ENCODE measurements around the gene RRM2.
"Not testable (repeated sequence)": the region's sequence is repeated elsewhere in the genome, so short reads cannot be mapped to it uniquely, and the experiment has no call there.

Gene RRM2

GRCh38 chr2:10085668-10086059, 36.9 kb upstream of the RRM2 start:
- DNase-seq: no peak
- H3K4me1 Mint-ChIP-seq: peaks cover 30% of the 10 kb centered on the region
- TF ChIP-seq CTCF (IDR thresholded peaks at IDR 0.05): no peak
- H3K27ac Mint-ChIP-seq: no peak overlapping the region
- no peaks in the 10 kb centered on the region for H3K9me3 Mint-ChIP-seq
- no peak overlapping the region for H3K4me3 Mint-ChIP-seq
- H3K36me3 Mint-ChIP-seq (ENCODE audit: low read depth): no peaks in the 10 kb centered on the region
- peaks cover 55% of the 10 kb centered on the region for H3K27me3 Mint-ChIP-seq (ENCODE audit: low read depth, poor library complexity)

DNA sequence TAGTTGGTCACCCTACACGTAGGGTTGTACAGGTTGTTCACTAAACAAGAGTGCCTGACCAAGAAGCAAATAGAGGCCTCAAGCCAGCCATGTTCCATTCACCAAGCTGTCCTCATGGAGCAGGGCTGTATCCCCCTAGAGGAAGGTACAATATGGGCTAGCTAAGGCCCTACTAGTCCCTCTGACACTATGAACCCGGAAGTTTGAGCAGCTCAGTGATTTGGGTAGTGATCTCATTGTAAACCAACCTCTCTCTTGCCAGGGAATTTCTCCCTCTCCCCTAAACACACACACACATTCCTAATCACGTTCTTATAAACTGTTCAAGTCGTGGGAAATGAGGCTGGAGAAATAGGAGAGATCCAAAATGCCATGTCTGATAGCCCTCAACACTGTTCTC, 35.6 kb upstream of the RRM2 start:
- Mint-ChIP-seq H3K9me3 (peaks cover 4% of the 10 kb centered on the region), H3K27me3 (ENCODE audit: low read depth, poor library complexity) (peaks cover 42% of the 10 kb centered on the region), H3K4me1 (peaks cover 24% of the 10 kb centered on the region), H3K4me3 (no peak overlapping the region), H3K36me3 (ENCODE audit: low read depth) (no peaks in the 10 kb centered on the region), H3K27ac (no peak overlapping the region)
- DNase-seq: no peak
- TF ChIP-seq CTCF (IDR thresholded peaks at IDR 0.05): no peak

GRCh38 chr2:10087360-10087759, 35.2 kb upstream of the RRM2 start:
- Mint-ChIP-seq H3K9me3 (peaks cover 8% of the 10 kb centered on the region), H3K36me3 (ENCODE audit: low read depth) (no peaks in the 10 kb centered on the region), H3K4me3 (no peak overlapping the region), H3K27ac (no peak overlapping the region), H3K27me3 (ENCODE audit: low read depth, poor library complexity) (peaks cover 38% of the 10 kb centered on the region), H3K4me1 (peaks cover 24% of the 10 kb centered on the region)
- no peak for TF ChIP-seq CTCF (IDR thresholded peaks at IDR 0.05)
- no peak for DNase-seq

DNA sequence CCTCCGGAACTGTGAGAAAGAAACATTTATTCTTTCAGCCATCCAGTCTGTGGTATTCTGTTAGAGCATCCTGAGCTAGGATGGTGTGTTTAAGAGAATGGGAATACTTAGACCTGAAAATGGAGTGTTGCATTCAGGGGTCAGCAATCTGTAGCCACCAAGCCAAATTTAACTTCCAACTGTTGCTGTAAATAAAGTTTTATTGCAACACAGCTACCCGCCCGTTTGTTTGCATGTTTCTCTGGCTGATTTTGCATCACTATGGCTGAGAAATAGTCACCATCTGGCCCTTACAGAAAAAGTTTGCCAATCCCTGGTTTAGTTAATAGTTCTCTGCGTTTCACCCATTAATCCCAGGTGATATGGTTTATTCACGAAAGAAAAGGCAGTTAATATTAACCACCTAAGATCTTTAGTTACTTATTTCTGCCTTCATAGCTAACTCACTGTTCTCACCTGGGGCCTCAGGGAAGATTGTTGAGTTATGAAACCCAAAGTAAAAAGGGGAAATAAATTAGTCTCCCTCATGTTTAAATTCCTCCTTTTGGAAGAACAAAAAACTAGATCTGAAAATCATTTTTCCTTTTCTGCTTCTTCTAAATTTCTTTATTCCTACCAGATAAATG, 32.9 kb upstream of the RRM2 start:
- no peak for DNase-seq
- Mint-ChIP-seq H3K27ac (no peak overlapping the region), H3K4me1 (peaks cover 14% of the 10 kb centered on the region), H3K9me3 (peaks cover 13% of the 10 kb centered on the region), H3K27me3 (ENCODE audit: low read depth, poor library complexity) (peaks cover 17% of the 10 kb centered on the region), H3K36me3 (ENCODE audit: low read depth) (no peaks in the 10 kb centered on the region), H3K4me3 (no peak overlapping the region)
- TF ChIP-seq CTCF (IDR thresholded peaks at IDR 0.05): no peak

DNA sequence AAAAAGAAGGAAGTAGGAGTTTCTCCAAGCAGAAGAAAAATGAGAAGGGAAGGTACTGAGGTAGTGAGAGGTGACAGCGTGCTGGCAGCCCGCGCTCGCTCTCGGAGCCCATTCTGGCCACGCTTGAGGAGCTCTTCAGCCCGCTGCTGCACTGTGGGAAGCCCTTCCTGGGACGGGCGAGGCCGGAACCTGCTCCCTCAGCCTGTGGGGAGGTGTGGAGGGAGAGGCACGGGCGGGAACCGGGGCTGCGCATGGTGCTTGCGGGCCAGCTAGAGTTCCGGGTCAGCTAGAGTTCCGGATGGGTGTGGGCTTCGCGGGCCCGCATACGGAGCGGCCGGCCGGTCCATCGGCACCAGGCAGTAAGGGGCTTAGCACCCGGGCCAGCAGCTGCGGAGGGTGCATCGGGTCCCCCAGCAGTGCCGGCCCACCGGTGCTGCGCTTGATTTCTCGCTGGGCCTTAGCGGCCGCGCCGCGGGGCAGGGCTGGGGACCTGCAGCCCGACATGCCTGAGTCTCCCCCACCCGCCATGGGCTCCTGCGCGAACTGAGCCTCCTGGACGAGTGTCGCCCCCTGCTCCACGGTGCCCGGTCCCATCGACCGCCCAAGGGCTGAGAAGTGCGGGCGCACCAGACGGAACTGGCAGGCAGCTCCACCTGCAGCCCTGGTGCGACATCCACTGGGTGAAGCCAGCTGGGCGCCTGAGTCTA, 31.2 kb upstream of the RRM2 start:
- Mint-ChIP-seq H3K36me3 (ENCODE audit: low read depth) (no peaks in the 10 kb centered on the region), H3K9me3 (peaks cover 13% of the 10 kb centered on the region), H3K4me3 (no peak overlapping the region), H3K4me1 (peaks cover 27% of the 10 kb centered on the region), H3K27me3 (ENCODE audit: low read depth, poor library complexity) (peaks cover 14% of the 10 kb centered on the region), H3K27ac (no peak overlapping the region)
- TF ChIP-seq CTCF (IDR thresholded peaks at IDR 0.05): no peak
- no peak for DNase-seq

GRCh38 chr2:10091889-10092244, 30.7 kb upstream of the RRM2 start:
- not testable (repeated sequence) for H3K4me3 Mint-ChIP-seq; DNase-seq; H3K36me3 Mint-ChIP-seq (ENCODE audit: low read depth); H3K27ac Mint-ChIP-seq
- peaks cover 27% of the 10 kb centered on the region for H3K4me1 Mint-ChIP-seq
- H3K27me3 Mint-ChIP-seq (ENCODE audit: low read depth, poor library complexity): peaks cover 14% of the 10 kb centered on the region
- H3K9me3 Mint-ChIP-seq: peaks cover 13% of the 10 kb centered on the region

Measured in nephron progenitor cell (in vitro differentiated cells).